Dermis microvascular lymphatic vessel endothelial cell (primary cell): ENCODE measurements around the gene MX2. TPM values are rescaled to one million over a fixed set of nuclear protein-coding genes. Genes with fewer than 3 reads are reported as not detected.

Experiments used
- DNase-seq, 2 donors: peaks; one replicate each; pipeline versions ENCODE4 v3.0.0 to v3.0.0-alpha.2; 2010; ENCODE audit warnings: low read depth in 2 of 2
- total RNA-seq: library from RNA; depleted of rRNA; stranded (reverse); fragments of >200 nt; gene quantifications from 2 replicates; pipeline ENCODE4 v1.2.1, GENCODE V29; 2014

Gene MX2
- total RNA-seq, 1 donor from 2014 or later = 0.39 TPM

DNA sequence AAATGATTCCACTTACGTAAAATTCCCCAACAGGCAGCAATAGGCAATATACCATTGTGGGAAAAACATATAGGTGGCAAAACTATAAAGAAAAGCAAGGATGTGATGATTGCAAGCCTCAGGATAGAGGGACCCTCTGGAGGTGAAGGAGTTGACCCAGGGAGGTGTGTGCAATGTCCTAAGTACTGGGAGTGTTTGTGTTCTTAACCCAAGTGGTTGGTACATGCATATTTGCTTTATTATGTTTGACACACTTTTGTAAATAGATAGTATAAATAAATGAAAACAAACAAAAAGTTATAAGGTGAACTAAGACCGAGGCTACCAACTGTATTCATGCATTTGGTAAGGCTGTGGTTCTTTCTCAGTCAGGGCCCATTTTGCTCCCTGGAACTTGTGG lies 71.7 kb downstream of the MX2 start:
- DNase-seq = no peak

DNA sequence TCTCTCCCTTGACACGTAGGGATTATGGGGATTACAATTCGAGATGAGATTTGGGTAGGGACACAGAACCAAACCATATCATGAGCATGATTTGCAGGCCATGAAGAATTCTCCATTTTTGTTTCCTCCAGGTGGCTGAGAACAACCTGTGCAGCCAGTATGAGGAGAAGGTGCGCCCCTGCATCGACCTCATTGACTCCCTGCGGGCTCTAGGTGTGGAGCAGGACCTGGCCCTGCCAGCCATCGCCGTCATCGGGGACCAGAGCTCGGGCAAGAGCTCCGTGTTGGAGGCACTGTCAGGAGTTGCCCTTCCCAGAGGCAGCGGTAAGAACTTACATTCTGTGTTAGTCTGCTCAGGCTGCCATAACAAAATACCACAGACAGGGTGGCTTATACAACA lies 73.9 kb downstream of the MX2 start:
- no peak for DNase-seq

- no peak for DNase-seq
Measured at GRCh38 chr21:41437729-41438128, 75.9 kb downstream of the MX2 start.

- DNase-seq = no peak
Measured at GRCh38 chr21:41438425-41439113, 76.7 kb downstream of the MX2 start.

- no peak for DNase-seq
Measured at GRCh38 chr21:41439248-41439647, 77.4 kb downstream of the MX2 start.

DNA sequence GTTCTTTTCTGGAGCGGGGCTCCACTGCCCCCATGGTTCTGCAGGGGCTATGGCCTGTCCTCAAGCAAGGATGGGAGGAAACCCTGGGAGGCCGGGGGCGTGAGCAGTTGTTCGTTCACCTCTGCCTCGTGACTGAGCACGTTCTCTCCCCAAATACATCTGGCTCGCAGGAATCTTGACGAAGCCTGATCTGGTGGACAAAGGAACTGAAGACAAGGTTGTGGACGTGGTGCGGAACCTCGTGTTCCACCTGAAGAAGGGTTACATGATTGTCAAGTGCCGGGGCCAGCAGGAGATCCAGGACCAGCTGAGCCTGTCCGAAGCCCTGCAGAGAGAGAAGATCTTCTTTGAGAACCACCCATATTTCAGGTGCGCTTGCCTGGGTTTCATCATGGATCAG lies 79.7 kb downstream of the MX2 start:
- no peak for DNase-seq

DNA sequence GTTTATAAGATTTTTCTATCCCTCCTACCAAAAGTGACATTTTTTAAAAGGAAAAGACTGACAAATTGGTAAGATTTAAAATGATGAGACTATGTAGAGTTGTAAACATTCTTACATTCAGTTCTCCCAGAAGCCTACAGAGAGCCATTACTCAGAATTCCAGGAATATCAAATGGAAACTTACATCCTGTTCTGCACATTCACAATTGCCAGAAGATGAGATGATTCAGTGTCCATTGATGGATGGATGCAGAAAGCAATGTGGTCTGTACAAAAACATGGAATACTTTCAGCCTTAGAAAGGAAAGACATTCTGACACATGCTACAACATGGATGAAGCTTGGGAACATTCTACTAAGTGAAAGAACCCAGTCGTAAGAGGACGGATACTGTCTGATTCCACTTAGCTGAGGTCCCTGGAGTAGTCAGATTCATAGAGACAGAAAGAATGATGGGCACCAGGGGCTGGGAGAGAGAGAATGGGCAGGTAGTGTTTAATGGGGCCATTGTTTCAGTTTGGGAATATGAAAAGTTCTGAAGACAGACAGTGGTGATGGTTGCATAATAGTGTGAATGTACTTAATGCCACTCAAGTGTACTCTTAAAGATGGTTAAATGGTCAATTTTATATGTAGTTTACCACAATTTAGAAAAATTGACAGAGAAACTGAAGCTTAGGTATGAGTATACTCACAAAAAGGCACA lies 80.8 kb downstream of the MX2 start:
- peak in 1 of 2 donors; percentile 42 for DNase-seq

DNA sequence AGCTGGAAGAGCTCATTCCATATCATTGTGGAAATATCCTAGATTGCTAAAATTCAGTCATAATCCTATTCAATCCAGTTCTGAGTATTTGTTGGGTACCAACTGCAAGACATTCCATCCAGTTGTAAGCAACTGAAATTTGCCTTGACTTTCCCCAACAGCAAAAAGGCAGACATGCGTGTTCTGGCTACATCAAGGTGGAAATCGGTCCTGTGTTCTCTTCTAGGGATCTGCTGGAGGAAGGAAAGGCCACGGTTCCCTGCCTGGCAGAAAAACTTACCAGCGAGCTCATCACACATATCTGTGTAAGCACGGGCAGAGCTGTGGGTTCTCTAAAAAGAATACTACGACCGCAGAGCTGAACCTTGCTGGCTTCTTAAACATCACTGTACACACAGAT lies 81.7 kb downstream of the MX2 start:
- no peak for DNase-seq

DNA sequence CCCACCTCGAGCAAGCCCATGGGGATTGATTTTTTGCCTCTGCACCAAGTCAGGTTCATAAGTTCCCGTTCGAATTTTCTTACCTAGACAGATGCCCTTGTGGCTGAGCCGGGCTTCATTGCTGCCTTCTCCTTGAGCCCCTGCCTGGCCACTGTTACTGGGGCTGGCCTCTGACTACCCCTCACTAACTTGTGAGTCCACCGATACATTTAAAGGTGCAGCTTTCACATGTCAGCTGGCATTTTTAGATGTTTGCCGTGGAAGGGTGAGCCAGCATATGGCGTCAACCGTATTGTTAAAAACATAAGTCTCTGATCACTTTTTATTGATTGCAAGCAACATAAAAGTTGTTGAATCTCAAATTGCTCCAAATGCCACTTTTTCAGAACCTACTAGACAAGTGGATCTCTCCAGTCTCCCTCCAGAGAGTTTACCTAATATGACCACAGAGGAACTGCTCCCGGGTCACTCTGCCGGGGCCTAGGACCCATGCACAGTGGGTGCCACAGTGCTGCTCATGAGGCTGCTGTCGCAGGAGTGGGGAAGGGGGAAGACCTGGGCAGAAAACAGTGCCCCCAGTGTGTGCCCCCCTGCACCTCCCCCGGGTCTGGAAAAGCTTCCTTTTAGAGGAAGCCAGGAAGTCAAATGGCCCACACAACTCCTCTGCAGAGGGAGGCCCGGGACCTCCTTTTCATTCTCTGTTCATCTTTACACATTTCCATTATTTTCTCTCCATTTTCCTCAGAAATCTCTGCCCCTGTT lies 83.1 kb downstream of the MX2 start:
- DNase-seq = no peak

GRCh38 chr21:41445465-41445862 lies 83.6 kb downstream of the MX2 start:
- no peak for DNase-seq

DNA sequence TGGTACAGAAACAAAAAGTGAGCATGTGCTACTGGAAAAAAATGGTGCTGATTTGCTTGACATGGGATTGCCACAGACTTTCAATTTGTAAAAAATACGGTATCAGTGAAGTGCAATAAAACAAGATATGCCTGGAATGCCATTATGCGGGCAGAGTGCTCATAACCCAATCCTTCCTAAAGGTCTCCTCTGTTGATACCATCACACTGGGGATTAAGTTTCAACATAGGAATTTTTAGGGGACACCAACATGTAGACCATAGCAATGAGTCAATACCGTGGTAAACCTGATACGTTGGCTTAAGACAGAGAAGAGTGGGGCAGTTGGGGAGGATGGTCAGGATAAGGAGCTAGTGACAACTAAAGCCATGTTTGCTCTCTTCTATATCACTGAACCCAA lies 84.8 kb downstream of the MX2 start:
- DNase-seq = no peak

DNA sequence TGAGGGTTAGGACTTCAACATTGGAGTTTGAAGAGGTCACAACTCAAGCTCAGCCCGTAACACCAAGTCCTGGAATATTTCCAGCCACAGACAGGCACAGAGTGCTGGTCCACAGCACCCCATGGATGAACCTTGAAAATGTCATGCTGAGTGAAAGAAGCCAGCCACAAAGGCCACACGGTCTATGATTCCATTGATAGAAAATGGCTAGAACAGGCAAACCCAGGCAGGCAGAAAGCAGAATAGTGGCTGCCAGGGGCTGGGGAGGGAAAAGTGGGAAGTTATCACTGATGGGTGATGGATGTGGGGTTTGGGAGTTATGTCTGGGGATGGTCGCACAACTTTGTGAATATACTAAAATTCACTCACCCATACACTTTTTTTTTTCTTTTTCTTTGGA lies 85.5 kb downstream of the MX2 start:
- DNase-seq = no peak

- no peak for DNase-seq
Measured at GRCh38 chr21:41449613-41450012, 87.8 kb downstream of the MX2 start.

DNA sequence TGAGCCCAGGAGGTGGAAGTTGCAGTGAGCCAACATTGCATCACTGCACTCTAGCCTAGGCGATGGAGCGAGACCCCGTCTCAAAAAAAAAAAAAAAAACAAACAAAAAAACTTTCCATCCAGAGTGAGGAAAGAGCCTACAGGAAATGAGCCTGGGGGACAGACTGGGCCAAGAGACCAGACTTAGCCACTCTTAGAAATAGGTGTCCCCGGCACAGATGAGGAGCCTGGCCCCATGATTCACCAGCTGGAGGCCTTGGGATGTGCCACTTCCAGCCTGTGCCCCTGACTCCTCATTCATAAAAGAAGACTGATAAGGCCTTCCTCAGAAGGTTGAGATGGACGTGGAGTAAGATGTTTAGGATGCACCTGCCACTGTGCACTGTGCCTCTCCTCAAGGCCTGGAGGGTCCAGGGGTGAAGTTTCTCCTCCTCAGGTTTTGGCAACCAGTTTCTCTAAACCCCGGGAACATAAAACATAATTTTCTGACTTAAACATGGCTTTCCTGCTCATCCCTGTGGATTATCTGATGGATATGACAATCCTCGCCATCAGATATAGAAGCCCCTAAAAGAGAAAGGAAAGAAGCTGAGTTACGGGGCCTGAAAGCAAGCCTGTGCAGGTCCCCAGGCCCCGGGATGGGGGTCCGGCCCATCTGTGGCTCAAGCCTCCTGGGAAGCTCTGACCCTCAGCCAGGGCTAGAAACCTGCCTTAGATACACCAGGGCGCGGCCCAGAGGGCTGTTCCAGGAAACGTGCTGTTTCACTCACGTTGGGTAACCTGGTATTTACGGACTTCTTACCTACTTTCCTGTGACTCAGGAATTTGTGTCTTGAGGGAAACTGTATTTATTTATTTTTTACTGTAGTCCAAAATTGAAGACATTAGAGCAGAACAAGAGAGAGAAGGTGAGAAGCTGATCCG lies 90.2 kb downstream of the MX2 start:
- no peak for DNase-seq

DNA sequence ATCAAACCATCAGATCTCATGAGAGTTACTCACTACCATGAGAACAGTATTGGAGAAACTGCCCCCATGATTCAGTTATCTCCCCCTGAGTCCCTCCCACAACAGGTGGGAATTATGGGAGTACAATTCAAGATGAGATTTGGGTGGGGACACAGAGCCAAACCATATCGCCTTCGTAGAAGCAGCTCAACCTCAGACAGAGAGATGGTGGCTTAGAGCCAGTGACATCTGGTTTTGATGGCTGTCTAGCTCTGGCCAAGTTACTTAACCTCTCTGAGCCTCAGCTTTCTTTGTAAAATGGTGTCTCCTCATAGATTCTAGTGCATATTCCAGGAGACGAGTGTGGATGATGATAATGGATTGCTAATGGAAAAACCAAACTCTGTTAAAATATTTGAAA lies 91.4 kb downstream of the MX2 start:
- DNase-seq = no peak

- DNase-seq = no peak
Measured at GRCh38 chr21:41453761-41454160, 91.9 kb downstream of the MX2 start.

DNA sequence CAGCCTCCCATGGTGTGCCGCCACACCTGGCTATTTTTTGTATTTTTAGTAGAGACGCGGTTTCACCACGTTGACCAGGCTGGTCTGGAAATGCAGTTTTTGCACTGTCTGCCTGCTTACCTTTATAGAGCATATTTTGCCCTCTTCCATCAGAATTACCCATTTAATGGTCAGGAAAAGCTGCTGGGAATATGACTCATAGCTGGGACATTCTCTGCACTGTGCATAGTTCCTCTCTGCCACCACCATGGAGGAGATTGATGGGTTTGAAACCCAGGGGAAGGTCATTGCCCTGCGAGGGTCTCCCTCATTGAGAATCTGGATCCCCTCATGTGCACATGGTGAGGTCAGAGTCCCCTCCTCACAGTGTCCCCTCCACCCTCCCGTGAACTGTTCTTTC lies 96.3 kb downstream of the MX2 start:
- no peak for DNase-seq

DNA sequence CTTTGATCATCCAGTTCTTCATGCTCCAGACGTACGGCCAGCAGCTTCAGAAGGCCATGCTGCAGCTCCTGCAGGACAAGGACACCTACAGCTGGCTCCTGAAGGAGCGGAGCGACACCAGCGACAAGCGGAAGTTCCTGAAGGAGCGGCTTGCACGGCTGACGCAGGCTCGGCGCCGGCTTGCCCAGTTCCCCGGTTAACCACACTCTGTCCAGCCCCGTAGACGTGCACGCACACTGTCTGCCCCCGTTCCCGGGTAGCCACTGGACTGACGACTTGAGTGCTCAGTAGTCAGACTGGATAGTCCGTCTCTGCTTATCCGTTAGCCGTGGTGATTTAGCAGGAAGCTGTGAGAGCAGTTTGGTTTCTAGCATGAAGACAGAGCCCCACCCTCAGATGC lies 96.7 kb downstream of the MX2 start:
- no peak for DNase-seq
